AG10803 (cell line): ENCODE measurements around the gene NIPAL3.
A peak's percentile ranks its signal among the peaks of the same experiment; 100 is the strongest.

Experiments
- DNase-seq: peaks from one replicate; pipeline ENCODE4 v3.0.0; 2010; ENCODE audit warnings: low read depth
- H3K4me3 ChIP-seq: 2 replicates; pipeline ENCODE4 v1.5.1; 2011; ENCODE audit warnings: mild to moderate bottlenecking, low read length, control low read depth
- TF ChIP-seq, protein P1 (sequence below): conservative IDR thresholded peaks from 2 replicates; pipeline ENCODE4 v1.5.1; 2011; ENCODE audit warnings: mild to moderate bottlenecking, low read length, control low read depth, inconsistent platforms

NIPAL3 gene

GRCh38 chr1:24501371-24502064, 85.9 kb downstream of the NIPAL3 start:
- H3K4me3 ChIP-seq, result peak overlapping the region; percentile 78

DNA sequence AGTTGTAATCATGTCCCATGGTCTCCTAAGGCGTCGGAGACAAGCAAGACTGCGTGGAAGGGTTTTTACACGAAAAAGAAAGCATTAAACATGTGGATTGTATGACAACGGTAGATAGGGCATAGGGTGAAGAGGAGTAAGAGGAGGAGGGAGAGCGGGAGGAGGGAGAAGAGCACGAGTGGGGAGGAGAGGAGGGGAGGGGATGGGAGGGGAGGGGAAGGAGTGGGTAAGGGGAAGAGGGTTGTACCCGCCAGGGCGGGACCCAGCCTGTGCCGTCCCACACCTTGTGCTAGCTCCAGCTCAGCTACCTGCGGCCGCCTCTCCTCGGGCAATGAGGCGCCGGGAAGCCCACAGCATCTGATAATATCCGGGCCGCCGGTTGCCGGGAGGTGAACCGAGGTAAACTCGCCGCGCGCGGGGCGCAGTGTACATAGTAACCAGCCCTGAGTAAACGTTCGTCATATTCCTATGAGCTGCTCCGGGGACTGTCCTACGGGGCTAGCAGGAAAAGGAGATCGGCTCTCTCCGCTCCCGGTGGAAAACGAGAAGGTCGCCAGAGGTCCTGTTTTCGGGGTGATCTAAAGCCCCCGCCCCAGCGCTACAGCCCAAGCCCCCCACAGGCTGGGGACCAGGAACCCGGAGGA, 86.6 kb downstream of the NIPAL3 start:
- TF ChIP-seq, protein P1, sequence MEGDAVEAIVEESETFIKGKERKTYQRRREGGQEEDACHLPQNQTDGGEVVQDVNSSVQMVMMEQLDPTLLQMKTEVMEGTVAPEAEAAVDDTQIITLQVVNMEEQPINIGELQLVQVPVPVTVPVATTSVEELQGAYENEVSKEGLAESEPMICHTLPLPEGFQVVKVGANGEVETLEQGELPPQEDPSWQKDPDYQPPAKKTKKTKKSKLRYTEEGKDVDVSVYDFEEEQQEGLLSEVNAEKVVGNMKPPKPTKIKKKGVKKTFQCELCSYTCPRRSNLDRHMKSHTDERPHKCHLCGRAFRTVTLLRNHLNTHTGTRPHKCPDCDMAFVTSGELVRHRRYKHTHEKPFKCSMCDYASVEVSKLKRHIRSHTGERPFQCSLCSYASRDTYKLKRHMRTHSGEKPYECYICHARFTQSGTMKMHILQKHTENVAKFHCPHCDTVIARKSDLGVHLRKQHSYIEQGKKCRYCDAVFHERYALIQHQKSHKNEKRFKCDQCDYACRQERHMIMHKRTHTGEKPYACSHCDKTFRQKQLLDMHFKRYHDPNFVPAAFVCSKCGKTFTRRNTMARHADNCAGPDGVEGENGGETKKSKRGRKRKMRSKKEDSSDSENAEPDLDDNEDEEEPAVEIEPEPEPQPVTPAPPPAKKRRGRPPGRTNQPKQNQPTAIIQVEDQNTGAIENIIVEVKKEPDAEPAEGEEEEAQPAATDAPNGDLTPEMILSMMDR, result no peak
- H3K4me3 ChIP-seq, result peak overlapping the region; percentile 78
- DNase-seq, result peak; percentile 59

More at GRCh38 chr1:24501371-24502064, 85.9 kb downstream of the NIPAL3 start:
- TF ChIP-seq, protein P1, result no peak
- peak; percentile 26 for DNase-seq

DNA sequence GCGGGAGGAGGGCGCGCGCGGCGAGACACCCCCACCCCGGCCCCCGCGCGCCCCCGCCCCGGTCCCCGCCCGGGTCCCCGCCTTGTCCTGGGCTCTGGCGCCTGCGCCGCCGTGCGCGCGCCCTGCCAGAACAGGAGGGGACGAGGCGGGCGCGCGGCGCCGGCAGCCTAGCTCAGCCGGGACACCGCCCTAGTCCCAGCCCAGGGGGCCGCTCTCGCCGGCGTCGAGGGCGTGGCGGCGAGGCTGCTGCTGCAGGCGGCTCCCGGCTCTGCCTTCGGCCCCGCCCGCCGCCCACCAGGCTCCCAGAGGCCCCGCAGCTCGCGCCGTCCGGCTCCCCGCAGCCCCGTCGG, 87.1 kb downstream of the NIPAL3 start, which contains the start of gene RCAN3:
Gene RCAN3, plus strand, starts transcription at position 128 of the 350 bp plus-strand sequence. CDS start 11,537 bp downstream, outside the sequence.
- peak within 1 kb of the TSS; percentile 78 for H3K4me3 ChIP-seq
- peak; percentile 83 for DNase-seq
- TF ChIP-seq, protein P1, result no peak

DNA sequence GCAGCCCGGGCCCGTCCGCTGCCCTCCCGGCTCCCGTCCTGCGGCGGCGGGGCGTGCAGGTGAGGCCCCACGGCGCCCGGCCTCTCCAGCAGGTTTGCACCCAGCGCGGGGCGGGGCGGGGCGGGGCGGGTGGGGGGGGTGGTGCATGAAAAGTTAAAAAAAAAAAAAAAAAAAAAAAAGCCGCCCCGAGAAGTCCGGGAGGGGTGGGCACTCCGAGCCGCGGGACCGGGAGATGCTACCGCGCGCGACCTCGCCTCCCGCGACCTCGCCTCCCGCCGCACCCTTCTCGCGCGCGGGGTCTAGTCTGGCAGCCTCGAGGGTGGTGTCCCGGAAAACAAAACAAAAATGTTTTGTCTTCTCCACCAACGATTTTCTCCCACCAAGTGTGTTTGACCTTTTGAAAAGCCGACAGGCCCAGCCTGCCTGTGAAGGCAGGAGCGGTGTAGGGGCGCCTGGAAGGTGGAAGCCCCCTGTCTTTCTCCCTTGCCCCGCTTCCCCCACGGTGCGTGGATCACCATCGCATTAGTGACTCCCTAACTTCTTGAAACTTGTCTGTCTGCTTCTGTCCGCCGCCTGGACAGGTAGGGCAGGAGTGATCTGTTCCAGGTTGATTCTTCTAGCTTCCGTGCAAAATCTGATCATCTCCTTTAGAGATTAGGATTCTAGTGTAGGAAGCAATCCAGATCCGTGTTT, 87.6 kb downstream of the NIPAL3 start:
- no peak for DNase-seq
- H3K4me3 ChIP-seq, result peak overlapping the region; percentile 78
- TF ChIP-seq, protein P1, result no peak

GRCh38 chr1:24503870-24504523, 88.4 kb downstream of the NIPAL3 start:
- DNase-seq, result no peak
- peak overlapping the region; percentile 78 for H3K4me3 ChIP-seq
- TF ChIP-seq, protein P1, result no peak

GRCh38 chr1:24504560-24504959, 89.0 kb downstream of the NIPAL3 start:
- TF ChIP-seq, protein P1, result no peak
- no peak for DNase-seq
- H3K4me3 ChIP-seq, result no peak overlapping the region
